Tibial artery (tissue), 4 donors: ENCODE results near the gene NPPB.

Experiments
- DNase-seq, 2 donors: peaks; one replicate each; pipeline ENCODE4 v3.0.0-alpha.2; 2019
- H3K27ac ChIP-seq, 2 donors: fragments of 200-600 bp; sonication (generic) in 1 of 2; 1 replicate in 1 of 2; 2 replicates in 1 of 2; pipeline ENCODE4 v1.5.1; 2018 to 2019; ENCODE audit warnings: mild to moderate bottlenecking in 1 of 2
- H3K27me3 ChIP-seq, 2 donors: fragments of 200-600 bp; sonication (generic) in 1 of 2; one replicate each; pipeline versions ENCODE4 v1.5.1 to v1.6.0; 2016 to 2019
- H3K36me3 ChIP-seq, 3 donors: fragments of 200-600 bp; sonication (generic) in 2 of 3; one replicate each; pipeline ENCODE4 v1.5.1; 2016 to 2019; ENCODE audit warnings: mild to moderate bottlenecking in 2 of 3
- H3K4me1 ChIP-seq, 4 donors: fragments of 200-600 bp; sonication (generic) in 2 of 4; 1 replicate in 3 of 4; 2 replicates in 1 of 4; pipeline ENCODE4 v1.5.1; 2016 to 2019
- H3K4me3 ChIP-seq, 2 donors: fragments of 200-600 bp; sonication (generic) in 1 of 2; 1 replicate in 1 of 2; 2 replicates in 1 of 2; pipeline ENCODE4 v1.5.1; 2018 to 2019; ENCODE audit warnings: mild to moderate bottlenecking in 2 of 2
- H3K9me3 ChIP-seq, 3 donors: fragments of 200-600 bp; sonication (generic) in 1 of 3; one replicate each; pipeline ENCODE4 v1.5.1; 2016 to 2019
- CTCF ChIP-seq, 2 experiments: fragments of 200-600 bp in 1 of 2; fragments of 450-650 bp in 1 of 2; IDR thresholded peaks; one replicate each; pipeline ENCODE4 v1.5.1; 2017 to 2019; ENCODE audit warnings: antibody characterized with exemption in 2 of 2, mild to moderate bottlenecking in 1 of 2, moderate library complexity in 1 of 2
- intact Hi-C: fragments of 100-400 bp; cut with DNase I; formaldehyde crosslinking; loops from one replicate; pipeline ENCODE4 v1.15.0; 2023; ENCODE audit warnings: low total_unique reads

The NPPB gene

GRCh38 chr1:11885916-11886315, 27.2 kb upstream of the NPPB start:
- Histone ChIP-seq H3K9me3 (no peaks in the 10 kb centered on the region), H3K27ac (no peak overlapping the region), H3K4me3 (no peak overlapping the region), H3K36me3 (no peaks in the 10 kb centered on the region), H3K27me3 (peaks cover 0 to 9% of the 10 kb centered on the region in 2 donors), H3K4me1 (peaks cover 0 to 4% (median 2%) of the 10 kb centered on the region in 4 donors)
- TF ChIP-seq CTCF (IDR thresholded peaks at IDR 0.05), result no peak
- intact Hi-C loops, result no loop called here
- no peak for DNase-seq

- no peak overlapping the region for H3K27ac ChIP-seq
- DNase-seq, result no peak
Measured at GRCh38 chr1:11882814-11883538, 24.2 kb upstream of the NPPB start.

GRCh38 chr1:11881749-11882441, 23.1 kb upstream of the NPPB start:
- intact Hi-C loops, result no loop called here
- Histone ChIP-seq H3K27me3 (peaks cover 0 to 19% of the 10 kb centered on the region in 2 donors), H3K36me3 (no peaks in the 10 kb centered on the region), H3K4me3 (no peak overlapping the region), H3K27ac (no peak overlapping the region), H3K4me1 (peaks cover 0 to 14% (median 10%) of the 10 kb centered on the region in 4 donors), H3K9me3 (no peaks in the 10 kb centered on the region)
- no peak for TF ChIP-seq CTCF (IDR thresholded peaks at IDR 0.05)
- DNase-seq, result no peak

More at GRCh38 chr1:11882814-11883538, 24.2 kb upstream of the NPPB start:
- H3K4me1 ChIP-seq, result peaks cover 0 to 14% (median 10%) of the 10 kb centered on the region in 4 donors
- H3K4me3 ChIP-seq, result no peak overlapping the region
- no peak for TF ChIP-seq CTCF (IDR thresholded peaks at IDR 0.05)
- H3K9me3 ChIP-seq, result no peaks in the 10 kb centered on the region
- intact Hi-C loops, result no loop called here
- no peaks in the 10 kb centered on the region for H3K36me3 ChIP-seq
- peaks cover 0 to 18% of the 10 kb centered on the region in 2 donors for H3K27me3 ChIP-seq

GRCh38 chr1:11880911-11881748, 22.4 kb upstream of the NPPB start:
- H3K4me1 ChIP-seq, result peaks cover 0 to 14% (median 10%) of the 10 kb centered on the region in 4 donors
- DNase-seq, result no peak

More at GRCh38 chr1:11880911-11881748, 22.4 kb upstream of the NPPB start:
- Histone ChIP-seq H3K27ac (no peak overlapping the region), H3K4me3 (no peak overlapping the region), H3K9me3 (no peaks in the 10 kb centered on the region), H3K27me3 (peaks cover 0 to 23% of the 10 kb centered on the region in 2 donors), H3K36me3 (no peaks in the 10 kb centered on the region)
- intact Hi-C loops, result no loop called here
- TF ChIP-seq CTCF (IDR thresholded peaks at IDR 0.05), result no peak
